HepG2 (cell line): Measurements from ENCODE around the gene PSMA7. TPM values are rescaled to one million over a fixed set of nuclear protein-coding genes. Genes with fewer than 3 reads are reported as not detected.

Experiments
- ATAC-seq: fragments of 200-7000 bp; cut with Tn5 transposase; 3 replicates; pipeline ENCODE4 v1.9.1; 2020; ENCODE audit warnings: mild to moderate bottlenecking, moderate library complexity
- Bru-seq: library from RNA; stranded (reverse); fragments of 400-500 nt; gene quantifications from one replicate; lab custom pipeline; 2021; lab: Mats Ljungman, UMichigan
- BruChase-seq, 2 experiments: library from RNA; stranded (reverse); fragments of 400-500 nt; gene quantifications; one replicate each; lab custom pipeline; 2021; lab: Mats Ljungman, UMichigan
- BruUV-seq: library from RNA; stranded (reverse); fragments of 400-500 nt; replicated peaks from 2 replicates; lab custom pipeline; 2021; lab: Mats Ljungman, UMichigan
- CTCF ChIA-PET: fragments of 300-600 bp; formaldehyde crosslinking; extraction: SDS; loops from one replicate; lab custom pipeline; 2021; ENCODE audit warnings: low total read pairs, inconsistent platforms, low intra/inter-chr PET ratio; lab: Yijun Ruan, JAX
- POLR2A ChIA-PET: fragments of 350-600 bp; sonication (Branson Sonifier 250); formaldehyde crosslinking; loops from one replicate; lab custom pipeline; 2020; ENCODE audit warnings: antibody characterized with exemption, inconsistent platforms; lab: Yijun Ruan, JAX
- DNase-seq: peaks from one replicate; pipeline ENCODE4 v3.0.0-alpha.2; 2015; ENCODE audit warnings: low spot score
- FAIRE-seq: peaks from 3 replicates; lab custom pipeline; 2011; peaks lifted over from hg19 to GRCh38; lab: Jason Lieb, UNC
- H2AFZ ChIP-seq: one replicate; pipeline ENCODE4 v1.6.1; 2011; ENCODE audit warnings: low read length, inconsistent platforms
- H3K27ac ChIP-seq: fragments of 300-600 bp; 3 replicates; pipeline ENCODE4 v1.8.0; 2011; ENCODE audit warnings: mixed run types, mild to moderate bottlenecking, mixed read lengths, low read length, inconsistent platforms; ENCODE audit not compliant: insufficient read depth; ENCODE audit errors: extremely low read length
- H3K27me3 ChIP-seq, 2 experiments: fragments of 200-600 bp in 1 of 2; 2 replicates in 1 of 2; 3 replicates in 1 of 2; pipeline versions ENCODE4 v1.6.0 to v1.8.0; 2011; ENCODE audit warnings: low read length in 2 of 2, mild to moderate bottlenecking in 2 of 2, moderate library complexity in 2 of 2, inconsistent platforms in 1 of 2; ENCODE audit not compliant: insufficient read depth in 2 of 2, control insufficient read depth in 1 of 2
- H3K36me3 ChIP-seq, 2 experiments: fragments of 200-600 bp in 1 of 2; replicated peaks in 1 of 2; 2 replicates in 1 of 2; 3 replicates in 1 of 2; pipeline versions ENCODE4 v1.5.1 to v1.8.0; 2011; ENCODE audit warnings: low read length in 2 of 2, inconsistent platforms in 1 of 2; ENCODE audit not compliant: insufficient read depth in 2 of 2, control insufficient read depth in 1 of 2
- H3K4me1 ChIP-seq: 2 replicates; pipeline ENCODE4 v1.5.1; 2012; ENCODE audit warnings: low read length, inconsistent platforms; ENCODE audit not compliant: insufficient read depth
- H3K4me2 ChIP-seq: 2 replicates; pipeline ENCODE4 v1.6.0; 2011; ENCODE audit warnings: low read depth, low read length, inconsistent platforms
- H3K4me3 ChIP-seq, 3 experiments: fragments of 200-600 bp in 1 of 3; sonication (generic), shearing (Covaris generic) in 1 of 3; replicated peaks in 1 of 3; 2 replicates each; pipeline ENCODE4 v1.5.1; 2011 to 2016; ENCODE audit warnings: low read length in 3 of 3, inconsistent platforms in 2 of 3, low read depth in 2 of 3, mild to moderate bottlenecking in 2 of 3, control low read depth in 1 of 3, mixed read lengths in 1 of 3; ENCODE audit not compliant: insufficient read depth in 1 of 3
- H3K79me2 ChIP-seq: one replicate; pipeline ENCODE4 v1.6.1; 2011; ENCODE audit warnings: low read length, inconsistent platforms; ENCODE audit not compliant: insufficient read depth
- H3K9ac ChIP-seq: 2 replicates; pipeline ENCODE4 v1.6.0; 2011; ENCODE audit warnings: mild to moderate bottlenecking, low read depth, low read length, inconsistent platforms; ENCODE audit not compliant: insufficient read depth
- H3K9me3 ChIP-seq: 2 replicates; pipeline ENCODE4 v1.5.1; 2012; ENCODE audit warnings: mild to moderate bottlenecking, low read length
- H4K20me1 ChIP-seq: 2 replicates; pipeline ENCODE4 v1.6.0; 2011; ENCODE audit warnings: inconsistent platforms, mild to moderate bottlenecking, low read length, moderate library complexity; ENCODE audit not compliant: insufficient read depth
- CEBPB ChIP-seq: IDR thresholded peaks from 2 replicates; pipeline ENCODE4 v1.6.1; 2011; ENCODE audit warnings: low read depth, low read length, improper control_type of control experiment, borderline replicate concordance
- ZNF318 ChIP-seq: sonication (generic); formaldehyde crosslinking; IDR thresholded peaks from 2 replicates; pipeline ENCODE4 v1.4.0; 2020; ENCODE audit warnings: mild to moderate bottlenecking, missing genetic modification reagents
- ZNF557 ChIP-seq: sonication (generic); formaldehyde crosslinking; IDR thresholded peaks from 2 replicates; pipeline ENCODE4 v1.4.0; 2020; ENCODE audit warnings: missing genetic modification reagents
- WGBS: methylation state at CpG from one replicate; pipeline ENCODE4 v1.1.6; 2017; ENCODE audit warnings: low lambda C conversion rate; 5-methylcytosine and 5-hydroxymethylcytosine counted together
- in situ Hi-C: cut with HindIII; loops from 2 replicates; pipeline ENCODE4 v1.10.0; 2017; ENCODE audit warnings: low pct_unique_long_range_greater_than_20kb; ENCODE audit not compliant: extremely low pct_ligation_motif_present
- intact Hi-C: fragments of 100-400 bp; cut with micrococcal nuclease; formaldehyde crosslinking; loops from one replicate; pipeline ENCODE4 v1.10.0; 2022; ENCODE audit not compliant: unreplicated experiment
- long read RNA-seq, 2 experiments: library from RNA in 1 of 2; library from polyadenylated mRNA in 1 of 2; stranded (forward) in 1 of 2; unstranded in 1 of 2; transcript quantifications; one replicate each; pipeline ENCODE4 v2.0.0, GENCODE V29; 2019 to 2022
- polyA minus RNA-seq, 3 experiments: library from RNA; depleted of rRNA, polyadenylated mRNA; stranded (reverse); fragments of >200 nt; gene quantifications; 2 replicates each; pipeline ENCODE4 v1.2.3, GENCODE V29; 2011; ENCODE audit warnings: low replicate concordance in 1 of 3
- polyA plus RNA-seq, 8 experiments: library from polyadenylated mRNA; depleted of rRNA in 3 of 8; stranded (reverse) in 7 of 8; unstranded in 1 of 8; fragments of >200 nt; fragmentation: Illumina TruSeq in 4 of 8; extraction: Trizol in 4 of 8; gene quantifications; 2 replicates each; pipeline versions ENCODE4 v1.2.1 to v1.2.3, GENCODE V29; 2011 to 2016; ENCODE audit warnings: low read depth in 4 of 8, missing spikeins in 1 of 8, mixed read lengths in 1 of 8; ENCODE audit not compliant: insufficient read depth in 1 of 8
- total RNA-seq, 5 experiments: library from RNA; depleted of rRNA; stranded (reverse); fragments of >200 nt; fragmentation: Illumina TruSeq; extraction: Trizol; gene quantifications; 2 replicates each; pipeline ENCODE4 v1.2.3, GENCODE V29; 2016; ENCODE audit warnings: low read depth in 1 of 5
- TF ChIP-seq, protein P1 (sequence below): sonication (generic); formaldehyde crosslinking; IDR thresholded peaks from 2 replicates; pipeline ENCODE4 v1.4.0; 2020; ENCODE audit warnings: missing genetic modification reagents

PSMA7 gene
- 531 and 639 TPM in 2 replicates for total RNA-seq (2016; rRNA removed; fragmentation: Illumina TruSeq; extraction: Trizol)
- total RNA-seq (2016; cell fraction: cytosol; rRNA removed; fragmentation: Illumina TruSeq; extraction: Trizol; ENCODE audit: low read depth), result 280 and 300 TPM in 2 replicates
- total RNA-seq (2016; cell fraction: insoluble cytoplasmic fraction; rRNA removed; fragmentation: Illumina TruSeq; extraction: Trizol), result 555 and 661 TPM in 2 replicates
- total RNA-seq (2016; cell fraction: membrane; rRNA removed; fragmentation: Illumina TruSeq; extraction: Trizol), result 259 and 300 TPM in 2 replicates
- 259 and 270 TPM in 2 replicates for total RNA-seq (2016; cell fraction: nucleus; rRNA removed; fragmentation: Illumina TruSeq; extraction: Trizol)
- polyA plus RNA-seq (2011; rRNA removed), result 571 and 631 TPM in 2 replicates
- 539 and 602 TPM in 2 replicates for polyA plus RNA-seq (2011; cell fraction: cytosol; rRNA removed)
- polyA plus RNA-seq (2011; cell fraction: nucleus; rRNA removed), result 375 and 401 TPM in 2 replicates
- polyA plus RNA-seq (2012), result 283 and 330 TPM in 2 replicates
- 290 and 328 TPM in 2 replicates for polyA plus RNA-seq (2016; cell fraction: cytosol; fragmentation: Illumina TruSeq; extraction: Trizol; ENCODE audit: low read depth)
- 656 and 720 TPM in 2 replicates for polyA plus RNA-seq (2016; cell fraction: insoluble cytoplasmic fraction; fragmentation: Illumina TruSeq; extraction: Trizol; ENCODE audit: low read depth)
- polyA plus RNA-seq (2016; cell fraction: membrane; fragmentation: Illumina TruSeq; extraction: Trizol; ENCODE audit: low read depth), result 233 and 270 TPM in 2 replicates
- polyA plus RNA-seq (2016; cell fraction: nucleus; fragmentation: Illumina TruSeq; extraction: Trizol; ENCODE audit: insufficient read depth, low read depth), result 418 and 431 TPM in 2 replicates
- polyA minus RNA-seq (2011; rRNA and poly(A)+ RNA removed; ENCODE audit: low replicate concordance), result 380 and 541 TPM in 2 replicates
- 93.0 and 111 TPM in 2 replicates for polyA minus RNA-seq (2011; cell fraction: cytosol; rRNA and poly(A)+ RNA removed)
- polyA minus RNA-seq (2011; cell fraction: nucleus; rRNA and poly(A)+ RNA removed), result 111 and 120 TPM in 2 replicates
- percentile 96 among the genes with signal in this experiment for Bru-seq, nascent RNA
- BruChase-seq, experiment 1, labeled RNA remaining after a 6-hour chase, result percentile 98 among the genes with signal in this experiment
- BruChase-seq, experiment 2, labeled RNA remaining after a 2-hour chase, result percentile 95 among the genes with signal in this experiment
- long read RNA-seq, experiment 1, transcript PSMA7-206 (4 exons, 548 nt), result minor isoform, 311 of 1,306 reads
- long read RNA-seq, experiment 1, transcript PSMA7-205 (7 exons, 1,023 nt), result minor isoform, 9 of 1,306 reads
- long read RNA-seq, experiment 1, transcript PSMA7-203 (7 exons, 996 nt), result major isoform, 911 of 1,306 reads
- long read RNA-seq, experiment 1, partial matches to known transcripts, result 55 of 1,306 reads
- long read RNA-seq, experiment 1, other reads (novel, unspliced or antisense), result 20 of 1,306 reads
- long read RNA-seq, experiment 2, transcript PSMA7-203 (7 exons, 996 nt), result major isoform, 742 of 822 reads
- long read RNA-seq, experiment 2, transcript PSMA7-205 (7 exons, 1,023 nt), result minor isoform, 5 of 822 reads
- long read RNA-seq, experiment 2, transcript PSMA7-206 (4 exons, 548 nt), result minor isoform, 8 of 822 reads
- long read RNA-seq, experiment 2, partial matches to known transcripts, result 39 of 822 reads
- long read RNA-seq, experiment 2, other reads (novel, unspliced or antisense), result 28 of 822 reads

- Histone ChIP-seq H2AFZ (no peak within 1 kb of the TSS), H3K4me1 (peaks cover 59% of the 10 kb centered on the region), H3K36me3 (peaks cover 16 to 26% of the 10 kb centered on the region in 2 experiments), H3K27me3 (no peaks in the 10 kb centered on the region; a peak in 1 of 5 replicates), H3K4me3 (peak within 1 kb of the TSS; percentile 87 to 93 (median 88)), H3K79me2 (peaks cover 83% of the 10 kb centered on the region), H3K9me3 (no peaks in the 10 kb centered on the region), H4K20me1 (peaks cover 48% of the 10 kb centered on the region), H3K27ac (peak within 1 kb of the TSS; percentile 72), H3K4me2 (peak within 1 kb of the TSS; percentile 96), H3K9ac (peak within 1 kb of the TSS; percentile 90)
- ChIA-PET CTCF (interaction anchor here (3.5 kb wide), 1 partner anchor 132 kb away, joined by 13 read pairs; no protein-coding TSS in a partner anchor), POLR2A (interaction anchor here (1.0 to 3.4 kb wide), 7 partner anchors 19 to 232 kb away, joined by 3 to 45 read pairs (median 7); partner anchors contain the start of genes LSM14B and TAF4)
- FAIRE-seq (no peak), ATAC-seq (peak; percentile 71), DNase-seq (peak; percentile 84)
- intact Hi-C loops, result no loop called here
- under 1% methylated on average over 79 of the region's 148 CpGs for WGBS
- in situ Hi-C loops, result loop anchor here (5.0 kb wide), 1 partner anchor 131 kb away; no protein-coding TSS in a partner anchor
- no TSS peak for BruUV-seq
- TF ChIP-seq CEBPB, result no peak
- TF ChIP-seq ZNF318 (CRISPR knock-in tag), result peak; percentile 53; the same call in 1 of the 2 replicates
- TF ChIP-seq, protein P1, sequence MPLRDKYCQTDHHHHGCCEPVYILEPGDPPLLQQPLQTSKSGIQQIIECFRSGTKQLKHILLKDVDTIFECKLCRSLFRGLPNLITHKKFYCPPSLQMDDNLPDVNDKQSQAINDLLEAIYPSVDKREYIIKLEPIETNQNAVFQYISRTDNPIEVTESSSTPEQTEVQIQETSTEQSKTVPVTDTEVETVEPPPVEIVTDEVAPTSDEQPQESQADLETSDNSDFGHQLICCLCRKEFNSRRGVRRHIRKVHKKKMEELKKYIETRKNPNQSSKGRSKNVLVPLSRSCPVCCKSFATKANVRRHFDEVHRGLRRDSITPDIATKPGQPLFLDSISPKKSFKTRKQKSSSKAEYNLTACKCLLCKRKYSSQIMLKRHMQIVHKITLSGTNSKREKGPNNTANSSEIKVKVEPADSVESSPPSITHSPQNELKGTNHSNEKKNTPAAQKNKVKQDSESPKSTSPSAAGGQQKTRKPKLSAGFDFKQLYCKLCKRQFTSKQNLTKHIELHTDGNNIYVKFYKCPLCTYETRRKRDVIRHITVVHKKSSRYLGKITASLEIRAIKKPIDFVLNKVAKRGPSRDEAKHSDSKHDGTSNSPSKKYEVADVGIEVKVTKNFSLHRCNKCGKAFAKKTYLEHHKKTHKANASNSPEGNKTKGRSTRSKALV (CRISPR knock-in tag), result peak; percentile 76; the same call in 1 of the 2 replicates
- TF ChIP-seq ZNF557 (CRISPR knock-in tag), result no peak
These were observed at the start of gene PSMA7, which contains the start of gene SS18L1 for GRCh38 chr20:62143081-62143956. Gene PSMA7, minus strand, starts transcription at chr20:62143394. Its CDS starts 91 bp downstream, at chr20:62143303. Gene SS18L1, plus strand, starts transcription at chr20:62143769. Its CDS starts 52 bp downstream, at chr20:62143821.
